Neural cell (in vitro differentiated cells): Measurements from ENCODE around the gene STEAP4. TPM values are rescaled to one million over a fixed set of nuclear protein-coding genes. Genes with fewer than 3 reads are reported as not detected.

Experiments
- H2AFZ ChIP-seq: fragments of 200-600, 300-800 bp; sonication (generic), shearing (Covaris generic); 2 replicates; pipeline ENCODE4 v1.6.0; 2014; ENCODE audit warnings: low read depth, mild to moderate bottlenecking, antibody characterized with exemption, low read length, moderate library complexity
- H3F3A ChIP-seq: fragments of 200-600 bp; shearing (Covaris generic); 2 replicates; pipeline ENCODE4 v1.6.1; 2016; ENCODE audit warnings: mild to moderate bottlenecking, moderate library complexity, mixed read lengths, antibody characterized with exemption, low read length; ENCODE audit not compliant: insufficient read depth, poor library complexity, severe bottlenecking
- H3K27ac ChIP-seq: fragments of 200-600, 300-800 bp; sonication (generic), shearing (Covaris generic); 2 replicates; pipeline ENCODE4 v1.5.1; 2014; ENCODE audit warnings: mild to moderate bottlenecking, low read length, moderate library complexity
- H3K27me3 ChIP-seq: fragments of 300-800, 200-600 bp; sonication (generic), shearing (Covaris generic); 2 replicates; pipeline ENCODE4 v1.6.0; 2014; ENCODE audit warnings: mild to moderate bottlenecking, low read depth, low read length, moderate library complexity; ENCODE audit not compliant: insufficient read depth
- H3K36me3 ChIP-seq: fragments of 300-800, 200-600 bp; sonication (generic), shearing (Covaris generic); 2 replicates; pipeline ENCODE4 v1.5.1; 2014; ENCODE audit warnings: mild to moderate bottlenecking, antibody characterized with exemption, low read length, moderate library complexity; ENCODE audit not compliant: insufficient read depth
- H3K4me2 ChIP-seq: fragments of 300-800, 200-600 bp; sonication (generic), shearing (Covaris generic); 2 replicates; pipeline ENCODE4 v1.6.0; 2014; ENCODE audit warnings: mild to moderate bottlenecking, low read length
- H3K4me3 ChIP-seq: fragments of 300-800, 200-600 bp; sonication (generic), shearing (Covaris generic); 2 replicates; pipeline ENCODE4 v1.5.1; 2014; ENCODE audit warnings: mild to moderate bottlenecking, low read length, moderate library complexity
- H3K79me2 ChIP-seq: fragments of 200-600 bp; shearing (Covaris generic); replicated peaks from 2 replicates; pipeline ENCODE4 v1.6.0; 2014; ENCODE audit warnings: mild to moderate bottlenecking, low read length, moderate library complexity; ENCODE audit not compliant: insufficient read depth
- H3K9ac ChIP-seq: fragments of 300-800, 200-600 bp; sonication (generic), shearing (Covaris generic); 2 replicates; pipeline ENCODE4 v1.6.1; 2016; ENCODE audit warnings: mild to moderate bottlenecking, low read length, mixed read lengths
- H3K9me2 ChIP-seq: fragments of 200-600 bp; shearing (Covaris generic); 2 replicates; pipeline ENCODE4 v1.6.1; 2016; ENCODE audit warnings: mild to moderate bottlenecking, low read length, mixed read lengths; ENCODE audit not compliant: insufficient read depth
- H3K9me3 ChIP-seq: fragments of 200-600, 300-800 bp; sonication (generic), shearing (Covaris generic); 2 replicates; pipeline ENCODE4 v1.6.1; 2016; ENCODE audit warnings: mild to moderate bottlenecking, mixed run types, low read length, moderate library complexity, mixed read lengths
- H4K20me1 ChIP-seq: fragments of 200-600 bp; shearing (Covaris generic); 2 replicates; pipeline ENCODE4 v1.6.1; 2016; ENCODE audit warnings: mild to moderate bottlenecking, mixed run types; ENCODE audit not compliant: insufficient read depth
- CTCF ChIP-seq: fragments of 450-650 bp; IDR thresholded peaks from 2 replicates; pipeline ENCODE4 v1.5.1; 2014; ENCODE audit warnings: antibody characterized with exemption, mild to moderate bottlenecking, moderate library complexity; ENCODE audit not compliant: poor library complexity, severe bottlenecking
- EP300 ChIP-seq: fragments of 450-650 bp; conservative IDR thresholded peaks from 2 replicates; pipeline ENCODE4 v1.6.1; 2014; ENCODE audit warnings: antibody characterized with exemption, mild to moderate bottlenecking, moderate library complexity; ENCODE audit not compliant: poor library complexity, severe bottlenecking
- EZH2 ChIP-seq: fragments of 200-600, 300-800 bp; shearing (Covaris generic), sonication (generic); IDR thresholded peaks from 2 replicates; pipeline ENCODE4 v1.6.1; 2014; ENCODE audit warnings: antibody characterized with exemption, low read length, borderline replicate concordance, mild to moderate bottlenecking; ENCODE audit not compliant: insufficient read depth, poor library complexity, severe bottlenecking
- MXI1 ChIP-seq: fragments of 450-650 bp; conservative IDR thresholded peaks from 2 replicates; pipeline ENCODE4 v1.6.1; 2014; ENCODE audit warnings: antibody characterized with exemption, mild to moderate bottlenecking; ENCODE audit not compliant: poor library complexity, severe bottlenecking
- POLR2AphosphoS5 ChIP-seq: IDR thresholded peaks from 2 replicates; pipeline ENCODE4 v1.6.1; 2012
- RAD21 ChIP-seq: fragments of 450-650 bp; conservative IDR thresholded peaks from 2 replicates; pipeline ENCODE4 v1.6.1; 2014; ENCODE audit warnings: antibody characterized with exemption, mild to moderate bottlenecking, moderate library complexity
- REST ChIP-seq: IDR thresholded peaks from 2 replicates; pipeline ENCODE4 v1.6.1; 2012; ENCODE audit warnings: borderline replicate concordance
- SMC3 ChIP-seq: fragments of 450-650 bp; conservative IDR thresholded peaks from 2 replicates; pipeline ENCODE4 v1.6.1; 2014; ENCODE audit warnings: antibody characterized with exemption, mild to moderate bottlenecking, moderate library complexity; ENCODE audit not compliant: poor library complexity
- TAF1 ChIP-seq: IDR thresholded peaks from 2 replicates; pipeline ENCODE4 v1.6.1; 2012; ENCODE audit warnings: low read depth
- polyA plus RNA-seq: library from polyadenylated mRNA; depleted of rRNA; stranded (reverse); fragments of >200 nt; gene quantifications from 2 replicates; pipeline ENCODE4 v1.2.3, GENCODE V29; 2014

Gene STEAP4
- polyA plus RNA-seq, 1 donor from 2014 or later = not detected

GRCh38 chr7:88289564-88290025, 17.1 kb downstream of the STEAP4 start:
- Histone ChIP-seq H3K4me2 (no peak overlapping the region), H3K27me3 (no peaks in the 10 kb centered on the region), H2AFZ (no peak overlapping the region), H3K27ac (no peak overlapping the region), H3K9ac (no peak overlapping the region), H3K79me2 (no peaks in the 10 kb centered on the region), H3F3A (no peaks in the 10 kb centered on the region), H3K4me3 (no peak overlapping the region), H4K20me1 (no peaks in the 10 kb centered on the region), H3K9me2 (no peaks in the 10 kb centered on the region), H3K36me3 (no peaks in the 10 kb centered on the region), H3K9me3 (no peaks in the 10 kb centered on the region)
- no peak for TF ChIP-seq MXI1
- TF ChIP-seq SMC3 = no peak
- no peak for TF ChIP-seq POLR2AphosphoS5
- TF ChIP-seq EZH2 = no peak
- no peak for TF ChIP-seq EP300
- no peak for TF ChIP-seq CTCF
- TF ChIP-seq REST = no peak
- TF ChIP-seq TAF1 = no peak
- no peak for TF ChIP-seq RAD21

- H3K36me3 ChIP-seq = no peaks in the 10 kb centered on the region
- TF ChIP-seq CTCF (no peak), SMC3 (no peak), EP300 (no peak), REST (no peak), EZH2 (no peak), POLR2AphosphoS5 (no peak), MXI1 (no peak), TAF1 (no peak), RAD21 (no peak)
- no peak overlapping the region for H2AFZ ChIP-seq
- H3K9me3 ChIP-seq = no peaks in the 10 kb centered on the region
- H3K27me3 ChIP-seq = no peaks in the 10 kb centered on the region
- no peak overlapping the region for H3K9ac ChIP-seq
- no peaks in the 10 kb centered on the region for H4K20me1 ChIP-seq
- no peak overlapping the region for H3K27ac ChIP-seq
- H3K4me2 ChIP-seq = no peak overlapping the region
- no peak overlapping the region for H3K4me3 ChIP-seq
- H3K79me2 ChIP-seq = no peaks in the 10 kb centered on the region
- H3F3A ChIP-seq = no peaks in the 10 kb centered on the region
- no peaks in the 10 kb centered on the region for H3K9me2 ChIP-seq
Measured at GRCh38 chr7:88281749-88282148, 24.9 kb downstream of the STEAP4 start.
